ENCODE results near the gene PINLYP. TPM values are rescaled to one million over a fixed set of nuclear protein-coding genes. Genes with fewer than 3 reads are reported as not detected.

PINLYP gene
- total and polyA plus RNA-seq, 2 of the 13 experiments (the other 11 are each of a cell fraction or from before 2014, with no cell fraction given): 0.21 to 0.24 TPM

DNA sequence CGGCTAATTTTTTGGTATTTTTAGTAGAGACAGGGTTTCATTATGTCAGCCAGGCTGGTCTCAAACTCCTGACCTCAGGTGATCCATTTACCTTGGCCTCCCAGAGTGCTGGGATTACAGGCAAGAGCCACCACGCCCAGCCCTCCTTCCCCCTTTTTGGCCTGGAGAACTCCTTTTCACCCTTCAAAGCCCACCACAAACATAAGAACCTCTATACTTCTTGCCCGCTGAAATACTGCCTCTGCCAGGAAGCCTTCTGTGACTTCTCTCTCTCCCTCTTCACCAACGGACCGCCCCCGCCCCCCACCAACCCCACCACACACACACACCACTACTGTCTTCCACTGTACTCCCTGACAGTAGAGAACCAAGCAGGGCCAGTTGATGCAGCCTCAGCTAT, 41.4 kb downstream of the PINLYP start:
- Histone ChIP-seq H3K9me3 (ENCODE audit: low read length) (no peaks in the 10 kb centered on the region), H3K9ac (ENCODE audit: insufficient read depth, low read depth, low read length) (no peak overlapping the region), H3K79me2 (ENCODE audit: insufficient read depth, low read length) (peaks cover 14% of the 10 kb centered on the region), H4K20me1 (ENCODE audit: insufficient read depth, low read length) (no peaks in the 10 kb centered on the region), H3K4me3 (replicated peaks in 1 of 3; ENCODE audit: insufficient read depth in 1 of 3, low read depth in 2 of 3, low read length in 3 of 3) (no peak overlapping the region), H3K36me3 (replicated peaks in 1 of 2; ENCODE audit: control insufficient read depth in 1 of 2, insufficient read depth in 2 of 2, low read length in 2 of 2) (peaks cover 8 to 18% of the 10 kb centered on the region in 2 experiments; a peak in 4 of 5 replicates), H3K27me3 (ENCODE audit: control insufficient read depth in 1 of 2, insufficient read depth in 2 of 2, low read length in 2 of 2) (no peaks in the 10 kb centered on the region), H3K27ac (ENCODE audit: extremely low read length, insufficient read depth, low read length) (no peak overlapping the region), H3K4me2 (ENCODE audit: low read depth, low read length) (no peak overlapping the region), H2AFZ (ENCODE audit: low read length) (no peak overlapping the region), H3K4me1 (ENCODE audit: insufficient read depth, low read length) (peaks cover 24% of the 10 kb centered on the region)
- ATAC-seq: no peak
- ChIA-PET POLR2A (no interaction called here), CTCF (ENCODE audit: low intra/inter-chr PET ratio, low total read pairs) (no interaction called here)
- in situ Hi-C loops (cut with HindIII; ENCODE audit: extremely low pct_ligation_motif_present, low pct_unique_long_range_greater_than_20kb) (no loop called here), intact Hi-C loops (cut with micrococcal nuclease; ENCODE audit: unreplicated experiment) (no loop called here)
- TF ChIP-seq TGIF2 (CRISPR knock-in tag; IDR thresholded peaks at IDR 0.05) (no peak), TOPORS (CRISPR knock-in tag; IDR thresholded peaks at IDR 0.05) (no peak), ATRX (CRISPR knock-in tag; IDR thresholded peaks at IDR 0.05; ENCODE audit: borderline replicate concordance) (no peak), RFX3 (CRISPR knock-in tag; IDR thresholded peaks at IDR 0.05) (no peak)
- BruUV-seq (replicated peaks): no TSS peak
- 93% methylated on average over 6 of the region's 6 CpGs for WGBS (ENCODE audit: low lambda C conversion rate)
- DNase-seq (ENCODE audit: low spot score): no peak
- no peak for FAIRE-seq

DNA sequence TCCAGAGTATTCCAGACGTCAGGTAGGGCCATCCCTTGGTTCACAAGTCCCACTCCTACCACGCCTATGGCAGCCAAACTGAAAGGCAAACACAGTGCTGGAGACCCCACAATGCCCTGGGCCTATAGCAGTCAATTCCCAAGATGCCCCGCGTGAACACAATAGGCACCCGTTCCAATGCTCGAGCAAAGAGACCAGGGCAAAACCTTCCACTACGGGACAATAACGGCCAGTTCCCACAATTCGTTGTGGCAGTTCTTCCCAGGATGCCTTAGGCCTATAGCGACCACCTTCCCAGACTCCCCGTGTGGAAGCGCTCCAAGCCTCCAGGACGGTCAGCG, 43.3 kb downstream of the PINLYP start:
- H3K4me2 ChIP-seq (ENCODE audit: low read depth, low read length): peak overlapping the region; percentile 96
- H4K20me1 ChIP-seq (ENCODE audit: insufficient read depth, low read length): no peaks in the 10 kb centered on the region
- peak overlapping the region; percentile 82 for H2AFZ ChIP-seq (ENCODE audit: low read length)
- peak overlapping the region; percentile 88 for H3K9ac ChIP-seq (ENCODE audit: insufficient read depth, low read depth, low read length)
- peak overlapping the region; percentile 96 for H3K27ac ChIP-seq (ENCODE audit: extremely low read length, insufficient read depth, low read length)
- no peaks in the 10 kb centered on the region for H3K27me3 ChIP-seq (ENCODE audit: control insufficient read depth in 1 of 2, insufficient read depth in 2 of 2, low read length in 2 of 2)
- WGBS (ENCODE audit: low lambda C conversion rate): 1% methylated on average over 10 of the region's 14 CpGs
- TSS peak; percentile 81 for BruUV-seq (replicated peaks)
- peaks cover 24% of the 10 kb centered on the region for H3K4me1 ChIP-seq (ENCODE audit: insufficient read depth, low read length)
- ATAC-seq (peak; percentile 74), DNase-seq (ENCODE audit: low spot score) (peak; percentile 79), FAIRE-seq (peak; percentile 84)
- H3K79me2 ChIP-seq (ENCODE audit: insufficient read depth, low read length): peaks cover 14% of the 10 kb centered on the region
- intact Hi-C loops (cut with micrococcal nuclease; ENCODE audit: unreplicated experiment) (loop anchor here (2.0 kb wide), 1 partner anchor 16 kb away; no protein-coding TSS in a partner anchor), in situ Hi-C loops (cut with HindIII; ENCODE audit: extremely low pct_ligation_motif_present, low pct_unique_long_range_greater_than_20kb) (no loop called here)
- POLR2A ChIA-PET: interaction anchor here (1.2 kb wide), 1 partner anchor 23 kb away, joined by 7 read pairs; the partner anchor contains the start of genes IRGQ and ZNF576
- peak overlapping the region; percentile 60 to 81 (median 61) for H3K4me3 ChIP-seq (replicated peaks in 1 of 3; ENCODE audit: insufficient read depth in 1 of 3, low read depth in 2 of 3, low read length in 3 of 3)
- no peaks in the 10 kb centered on the region for H3K9me3 ChIP-seq (ENCODE audit: low read length)
- CTCF ChIA-PET (ENCODE audit: low intra/inter-chr PET ratio, low total read pairs): no interaction called here
- H3K36me3 ChIP-seq (replicated peaks in 1 of 2; ENCODE audit: control insufficient read depth in 1 of 2, insufficient read depth in 2 of 2, low read length in 2 of 2): peaks cover 3 to 4% of the 10 kb centered on the region in 2 experiments; a peak in 2 of 5 replicates
- TF ChIP-seq ZNF441 (CRISPR knock-in tag; IDR thresholded peaks at IDR 0.05; ENCODE audit: borderline replicate concordance) (peak; percentile 75; the same call in 1 of the 2 replicates), PAF1 (CRISPR knock-in tag; IDR thresholded peaks at IDR 0.05) (no peak), SOX5 (CRISPR knock-in tag; IDR thresholded peaks at IDR 0.05; ENCODE audit: borderline replicate concordance) (no peak), CERS6 (CRISPR knock-in tag; IDR thresholded peaks at IDR 0.05) (no peak), CCAR2 (optimal IDR thresholded peaks at IDR 0.05; ENCODE audit: low read depth, low read length) (no peak), JUNB (CRISPR knock-in tag; IDR thresholded peaks at IDR 0.05; ENCODE audit: borderline replicate concordance) (no peak), ZBTB7A (CRISPR knock-in tag; IDR thresholded peaks at IDR 0.05) (peak; percentile 62; the same call in 1 of the 2 replicates), DZIP1 (CRISPR knock-in tag; IDR thresholded peaks at IDR 0.05) (no peak), ZNF101 (CRISPR knock-in tag; IDR thresholded peaks at IDR 0.05; ENCODE audit: borderline replicate concordance, low read depth) (no peak), RCOR2 (CRISPR knock-in tag; IDR thresholded peaks at IDR 0.05) (no peak)
- TF ChIP-seq, protein P1, sequence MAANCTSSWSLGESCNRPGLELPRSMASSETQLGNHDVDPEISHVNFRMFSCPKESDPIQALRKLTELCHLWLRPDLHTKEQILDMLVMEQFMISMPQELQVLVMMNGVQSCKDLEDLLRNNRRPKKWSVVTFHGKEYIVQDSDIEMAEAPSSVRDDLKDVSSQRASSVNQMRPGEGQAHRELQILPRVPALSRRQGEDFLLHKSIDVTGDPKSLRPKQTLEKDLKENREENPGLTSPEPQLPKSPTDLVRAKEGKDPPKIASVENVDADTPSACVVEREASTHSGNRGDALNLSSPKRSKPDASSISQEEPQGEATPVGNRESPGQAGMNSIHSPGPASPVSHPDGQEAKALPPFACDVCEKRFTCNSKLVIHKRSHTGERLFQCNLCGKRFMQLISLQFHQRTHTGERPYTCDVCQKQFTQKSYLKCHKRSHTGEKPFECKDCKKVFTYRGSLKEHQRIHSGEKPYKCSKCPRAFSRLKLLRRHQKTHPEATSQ (CRISPR knock-in tag; IDR thresholded peaks at IDR 0.05; ENCODE audit: borderline replicate concordance): no peak

All from HepG2 (cell line).